GM06990 (cell line): ENCODE results near the gene GUCA2B.
A peak's percentile ranks its signal among the peaks of the same experiment; 100 is the strongest.

Source experiments
- DNase-seq: peaks from one replicate; pipeline ENCODE4 v3.0.0-alpha.2; 2011; ENCODE audit not compliant: insufficient read length; ENCODE audit errors: extremely low read depth
- H3K27me3 ChIP-seq: replicated peaks from 2 replicates; pipeline ENCODE4 v1.6.0; 2011; ENCODE audit warnings: low read length; ENCODE audit not compliant: control insufficient read depth, insufficient read depth
- H3K36me3 ChIP-seq: 2 replicates; pipeline ENCODE4 v1.5.1; 2011; ENCODE audit warnings: low read length; ENCODE audit not compliant: control insufficient read depth, insufficient read depth
- H3K4me3 ChIP-seq: replicated peaks from 2 replicates; pipeline ENCODE4 v1.5.1; 2011; ENCODE audit warnings: low read depth, mild to moderate bottlenecking, control low read depth, low read length
- TF ChIP-seq, protein P1 (sequence below): IDR thresholded peaks from 2 replicates; pipeline ENCODE4 v1.5.1; 2011; ENCODE audit warnings: low read length, control low read depth, mild to moderate bottlenecking, inconsistent platforms; ENCODE audit not compliant: insufficient read depth, poor library complexity, severe bottlenecking

The GUCA2B gene

DNA sequence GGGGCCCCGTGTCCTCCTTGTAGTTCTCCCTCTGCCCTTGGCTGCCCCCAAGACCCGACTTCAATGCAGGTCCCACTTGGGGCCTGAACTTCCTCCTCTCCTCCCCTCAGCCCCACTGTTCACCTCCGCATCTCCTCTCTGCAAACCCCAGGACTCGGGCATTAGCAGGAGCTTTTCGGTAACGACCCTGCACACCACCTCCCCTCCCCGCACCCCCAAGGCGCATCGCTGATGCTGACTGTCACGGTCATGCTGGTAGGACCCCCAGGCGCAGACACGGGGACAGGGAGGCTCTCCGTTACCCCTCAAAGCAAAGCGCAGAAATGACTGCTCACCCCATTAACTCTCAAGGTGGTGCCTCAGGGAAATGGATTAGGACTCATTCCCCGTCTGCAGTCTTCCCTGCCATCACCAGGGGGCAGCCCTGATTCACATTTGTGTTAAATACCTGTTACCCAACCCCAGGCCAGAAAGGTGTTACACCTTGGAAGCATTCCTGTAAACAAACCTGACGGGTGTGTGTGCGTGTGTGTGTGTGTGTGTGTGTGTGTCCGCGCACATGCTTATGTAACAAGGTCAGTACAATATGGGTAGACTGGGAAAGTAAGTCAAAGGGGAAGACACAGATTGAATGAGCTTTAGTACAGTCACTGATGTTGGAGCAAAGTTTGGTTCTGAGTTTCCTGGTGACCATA is 6.4 kb upstream of the GUCA2B start:
- TF ChIP-seq, protein P1, sequence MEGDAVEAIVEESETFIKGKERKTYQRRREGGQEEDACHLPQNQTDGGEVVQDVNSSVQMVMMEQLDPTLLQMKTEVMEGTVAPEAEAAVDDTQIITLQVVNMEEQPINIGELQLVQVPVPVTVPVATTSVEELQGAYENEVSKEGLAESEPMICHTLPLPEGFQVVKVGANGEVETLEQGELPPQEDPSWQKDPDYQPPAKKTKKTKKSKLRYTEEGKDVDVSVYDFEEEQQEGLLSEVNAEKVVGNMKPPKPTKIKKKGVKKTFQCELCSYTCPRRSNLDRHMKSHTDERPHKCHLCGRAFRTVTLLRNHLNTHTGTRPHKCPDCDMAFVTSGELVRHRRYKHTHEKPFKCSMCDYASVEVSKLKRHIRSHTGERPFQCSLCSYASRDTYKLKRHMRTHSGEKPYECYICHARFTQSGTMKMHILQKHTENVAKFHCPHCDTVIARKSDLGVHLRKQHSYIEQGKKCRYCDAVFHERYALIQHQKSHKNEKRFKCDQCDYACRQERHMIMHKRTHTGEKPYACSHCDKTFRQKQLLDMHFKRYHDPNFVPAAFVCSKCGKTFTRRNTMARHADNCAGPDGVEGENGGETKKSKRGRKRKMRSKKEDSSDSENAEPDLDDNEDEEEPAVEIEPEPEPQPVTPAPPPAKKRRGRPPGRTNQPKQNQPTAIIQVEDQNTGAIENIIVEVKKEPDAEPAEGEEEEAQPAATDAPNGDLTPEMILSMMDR: peak; percentile 86
- DNase-seq: no peak
- Histone ChIP-seq H3K4me3 (no peak overlapping the region), H3K36me3 (no peaks in the 10 kb centered on the region), H3K27me3 (peaks cover 2% of the 10 kb centered on the region)

DNA sequence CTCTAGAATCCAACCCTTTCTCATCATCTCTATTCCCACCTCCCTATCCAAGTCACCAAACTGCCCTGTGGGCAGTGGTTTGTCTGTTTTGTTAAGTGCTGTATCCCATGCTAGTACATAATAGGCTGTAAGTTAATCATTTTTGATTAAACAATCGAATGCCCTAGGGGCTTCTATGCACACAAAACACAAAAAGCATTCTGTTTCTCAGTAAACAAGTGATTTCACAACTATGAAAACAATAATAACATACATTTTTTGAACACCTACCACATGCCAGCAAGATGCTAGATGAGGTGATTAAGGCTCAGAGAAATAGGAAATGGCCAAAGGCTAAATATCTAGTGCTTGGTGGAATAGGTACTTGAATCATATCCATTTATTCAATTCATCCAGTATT is 5.0 kb upstream of the GUCA2B start:
- Histone ChIP-seq H3K4me3 (no peak overlapping the region), H3K27me3 (peaks cover 2% of the 10 kb centered on the region)
- TF ChIP-seq, protein P1: no peak

DNA sequence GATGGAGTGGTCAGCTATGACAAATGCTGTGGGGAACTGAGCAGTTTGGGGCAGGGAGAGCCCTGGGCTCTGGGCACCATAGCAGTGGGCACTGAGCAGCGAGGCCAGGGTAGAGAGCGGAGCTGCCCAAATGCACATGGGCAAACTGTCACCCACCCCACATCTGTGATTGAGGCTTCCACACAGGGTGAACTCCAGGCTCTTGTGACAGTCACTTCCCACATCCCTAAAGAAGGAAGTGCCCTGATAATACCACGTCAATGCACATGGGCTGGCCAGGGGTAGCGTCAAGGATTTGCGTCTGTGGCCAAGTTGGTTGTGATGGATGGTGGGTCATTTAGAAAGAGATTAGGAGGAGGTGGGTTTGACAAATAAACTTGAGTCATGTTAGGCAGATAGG is 2.6 kb upstream of the GUCA2B start:
- H3K4me3 ChIP-seq: no peak overlapping the region
- TF ChIP-seq, protein P1: no peak

More for the DNA sequence above, 5.0 kb upstream of the GUCA2B start:
- no peaks in the 10 kb centered on the region for H3K36me3 ChIP-seq
- DNase-seq: no peak

DNA sequence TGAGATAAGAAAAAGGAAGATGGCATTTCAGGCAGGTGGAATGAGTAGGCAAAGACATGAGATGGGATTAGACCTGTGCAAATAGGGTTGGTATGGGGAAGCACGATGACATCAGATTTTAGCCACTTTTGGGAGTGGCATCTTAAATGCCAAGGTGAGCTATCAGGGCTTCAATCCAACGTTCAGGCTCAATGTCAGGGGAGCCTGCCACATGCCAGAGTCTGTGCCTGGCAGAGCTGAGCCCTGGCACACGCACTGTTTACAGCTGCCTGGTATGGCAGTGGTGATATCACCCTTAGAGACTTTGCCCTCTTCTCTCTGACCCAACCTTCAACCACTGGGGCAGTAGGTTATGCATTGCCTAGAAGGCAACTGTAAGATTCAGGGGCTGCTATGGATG is 1.1 kb upstream of the GUCA2B start:
- no peaks in the 10 kb centered on the region; the same call in none of the 2 replicates for H3K27me3 ChIP-seq
- no peaks in the 10 kb centered on the region for H3K36me3 ChIP-seq
- DNase-seq: no peak
- H3K4me3 ChIP-seq: no peak overlapping the region
- TF ChIP-seq, protein P1: no peak

More for the DNA sequence above, 2.6 kb upstream of the GUCA2B start:
- H3K27me3 ChIP-seq: no peaks in the 10 kb centered on the region; the same call in none of the 2 replicates
- no peak for DNase-seq
- no peaks in the 10 kb centered on the region for H3K36me3 ChIP-seq

DNA sequence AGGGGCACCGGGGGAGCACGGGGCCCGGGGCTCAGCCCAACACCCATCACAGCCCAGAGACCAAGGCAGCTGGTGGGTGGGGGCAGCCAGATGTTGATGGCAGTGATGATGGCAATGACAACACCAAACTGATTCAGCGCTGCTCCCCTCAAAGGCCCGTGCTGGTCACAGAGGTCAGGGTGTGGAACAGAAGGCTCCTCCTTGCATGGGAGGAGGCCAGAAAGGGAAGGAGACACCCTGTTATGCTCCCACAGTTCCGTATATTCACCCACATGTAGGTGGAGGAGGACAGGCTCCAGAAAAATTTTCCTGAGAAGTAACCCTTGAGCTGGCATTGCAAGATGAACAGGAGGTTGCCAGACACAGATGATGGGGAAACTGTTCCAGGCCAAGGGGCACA is 414 bp downstream of the GUCA2B start:
- DNase-seq: no peak
- H3K4me3 ChIP-seq: no peak overlapping the region
- H3K36me3 ChIP-seq: no peaks in the 10 kb centered on the region
- TF ChIP-seq, protein P1: no peak
- H3K27me3 ChIP-seq: no peaks in the 10 kb centered on the region; the same call in 1 of the 2 replicates
